HG02798 (cell line): Measurements from ENCODE around the gene GTSE1.

Experiments used
- ATAC-seq: cut with Tn5 transposase; IDR thresholded peaks from one replicate; pipeline ENCODE4 v1.9.1; 2021; ENCODE audit warnings: mild to moderate bottlenecking; ENCODE audit not compliant: unreplicated experiment, poor library complexity

GTSE1 gene

DNA sequence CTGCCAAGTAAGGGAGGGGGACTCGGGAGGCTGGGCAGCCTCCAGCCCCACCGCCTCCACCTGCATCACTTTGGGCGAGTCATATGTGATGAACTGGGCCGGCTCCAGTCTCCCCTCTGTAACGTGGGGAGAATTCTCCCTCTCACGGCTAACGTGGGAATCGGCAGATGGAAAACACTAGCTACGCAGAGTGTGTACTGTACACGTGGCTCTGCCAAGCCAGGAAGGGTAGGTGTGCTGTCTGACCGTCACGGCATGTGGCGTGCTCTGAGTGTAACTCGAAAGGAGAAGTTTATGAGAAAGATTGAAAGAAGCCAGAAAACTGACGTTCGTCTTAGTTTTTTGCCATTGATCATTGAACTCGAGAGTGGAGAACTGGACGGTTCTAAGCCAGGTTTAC lies 52.6 kb downstream of the GTSE1 start:
- no peak for ATAC-seq

DNA sequence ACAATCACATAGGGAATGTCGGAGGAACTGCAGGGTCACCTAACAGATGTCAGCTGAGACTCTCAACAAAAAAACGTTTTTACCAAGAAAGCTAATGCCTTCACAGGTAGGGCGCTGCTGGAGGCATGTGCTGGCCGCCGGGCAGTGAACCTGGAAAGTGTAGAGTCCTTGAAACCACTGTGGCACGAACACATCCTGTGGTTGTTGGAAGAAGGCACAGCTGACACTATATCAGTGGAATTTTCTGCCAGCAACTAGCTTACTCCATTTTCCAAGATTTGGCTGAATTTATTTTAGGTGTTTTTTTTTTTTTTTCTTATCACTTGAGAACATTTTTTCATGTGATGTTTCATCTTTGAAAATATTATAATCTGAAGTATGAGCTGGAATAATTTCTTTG lies 53.0 kb downstream of the GTSE1 start:
- ATAC-seq, result no peak

DNA sequence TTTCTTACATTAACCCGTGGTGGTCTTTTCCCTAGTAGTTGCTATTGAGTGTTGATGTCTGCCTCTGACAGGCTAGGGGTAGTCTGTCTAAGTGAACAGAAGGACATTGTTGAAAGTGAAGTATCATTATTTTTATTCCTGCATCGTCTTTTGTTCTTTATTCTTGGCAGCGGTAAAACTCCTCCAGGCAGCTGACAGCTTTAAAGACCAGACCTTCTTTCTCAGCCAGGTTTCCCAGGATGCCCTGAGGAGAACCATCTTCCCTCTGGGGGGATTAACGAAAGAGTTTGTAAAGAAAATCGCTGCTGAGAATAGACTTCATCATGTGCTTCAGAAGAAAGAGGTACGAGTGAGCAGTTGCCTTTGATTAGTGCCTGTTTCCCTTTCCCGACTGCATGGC lies 53.5 kb downstream of the GTSE1 start:
- no peak for ATAC-seq

DNA sequence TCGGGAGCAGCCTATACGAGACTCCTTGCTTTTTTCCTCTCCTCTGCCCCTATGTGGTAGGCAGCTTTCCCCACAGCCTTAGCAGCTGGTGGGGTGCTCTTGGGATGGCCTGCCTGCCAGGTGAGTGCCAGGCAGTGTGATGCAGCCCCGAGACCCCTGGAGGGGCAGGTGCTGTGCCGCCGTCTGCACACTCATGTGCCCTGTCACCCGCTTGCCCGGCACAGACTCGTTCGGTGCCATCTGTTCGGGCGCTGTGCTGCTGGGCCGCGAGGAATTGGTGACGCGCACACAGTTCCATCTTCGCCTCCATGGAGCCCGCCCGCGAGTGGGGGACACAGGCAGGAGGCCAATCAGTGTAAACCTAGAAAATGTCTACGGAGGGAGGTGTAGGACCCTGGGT lies 54.0 kb downstream of the GTSE1 start:
- ATAC-seq, result no peak

- no peak for ATAC-seq
Measured at GRCh38 chr22:46351131-46351735, 54.6 kb downstream of the GTSE1 start.

DNA sequence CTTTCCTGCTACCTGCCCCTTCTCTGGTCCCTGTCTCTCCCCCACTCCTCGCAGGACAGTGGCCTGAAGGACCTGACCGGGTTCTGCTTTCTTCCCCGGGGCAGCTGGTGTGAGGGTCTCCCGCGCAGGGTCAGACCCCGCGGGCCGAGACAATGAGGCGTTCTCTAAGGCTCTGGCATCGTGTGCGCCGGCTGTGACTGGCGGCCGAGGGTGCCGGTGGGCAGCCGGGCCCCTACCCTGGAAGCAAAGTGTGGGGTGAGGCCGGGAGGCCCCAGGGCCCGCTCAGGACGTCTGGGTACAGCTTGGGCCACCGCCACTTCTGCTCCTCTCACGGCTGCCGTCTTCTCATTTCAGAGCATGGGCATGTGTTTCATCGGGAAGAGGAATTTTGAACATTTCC lies 55.1 kb downstream of the GTSE1 start:
- no peak for ATAC-seq

DNA sequence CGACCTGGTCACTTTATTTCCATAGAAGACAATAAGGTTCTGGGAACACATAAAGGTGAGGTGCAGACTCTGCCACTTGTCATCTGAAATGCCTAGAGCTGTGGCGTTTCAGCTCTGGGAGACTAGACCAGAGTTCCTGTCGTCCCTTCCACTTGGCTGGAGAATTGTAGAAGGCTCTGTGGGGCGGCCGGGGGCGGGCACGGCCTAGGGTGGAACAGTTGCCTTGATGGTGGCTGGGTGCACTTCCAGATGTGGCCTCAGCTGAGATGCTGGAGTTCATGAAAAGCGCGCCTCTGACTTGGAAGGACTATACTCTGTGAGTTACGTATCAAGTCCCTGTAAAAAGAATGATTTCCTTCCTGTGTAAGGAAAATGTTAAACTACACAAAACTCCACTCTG lies 55.6 kb downstream of the GTSE1 start:
- ATAC-seq, result no peak

GRCh38 chr22:46352691-46353386 lies 56.2 kb downstream of the GTSE1 start:
- ATAC-seq, result no peak

DNA sequence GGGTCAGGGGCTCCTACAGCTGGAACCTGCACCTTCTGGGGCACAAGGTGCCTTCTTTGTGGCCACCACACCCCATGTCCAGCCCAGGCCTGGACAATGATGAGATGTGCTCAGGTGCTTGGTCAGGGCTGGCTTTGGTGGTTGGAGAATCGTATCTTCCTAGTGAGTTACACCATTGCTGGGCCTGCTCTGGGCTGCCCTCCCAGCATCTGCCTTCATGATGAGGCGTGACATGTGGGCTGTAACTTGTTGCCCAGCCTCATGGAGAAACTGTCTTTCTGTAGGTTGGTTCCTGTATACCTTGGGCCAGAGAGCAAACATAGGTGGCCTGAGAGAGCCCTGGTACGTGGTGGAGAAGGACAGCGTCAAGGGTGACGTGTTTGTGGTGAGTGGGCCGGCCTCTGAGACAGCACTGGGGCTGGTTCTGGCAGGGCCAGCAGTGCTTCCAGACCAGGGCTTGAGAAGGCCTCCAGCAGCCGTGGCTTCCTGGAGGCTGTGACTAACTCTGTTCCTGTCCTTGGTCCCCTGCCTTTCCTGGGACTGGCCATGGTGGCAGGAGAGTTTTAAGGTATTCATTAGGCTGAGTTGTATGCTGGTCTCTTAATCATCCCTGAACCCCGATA lies 56.9 kb downstream of the GTSE1 start:
- ATAC-seq, result no peak

DNA sequence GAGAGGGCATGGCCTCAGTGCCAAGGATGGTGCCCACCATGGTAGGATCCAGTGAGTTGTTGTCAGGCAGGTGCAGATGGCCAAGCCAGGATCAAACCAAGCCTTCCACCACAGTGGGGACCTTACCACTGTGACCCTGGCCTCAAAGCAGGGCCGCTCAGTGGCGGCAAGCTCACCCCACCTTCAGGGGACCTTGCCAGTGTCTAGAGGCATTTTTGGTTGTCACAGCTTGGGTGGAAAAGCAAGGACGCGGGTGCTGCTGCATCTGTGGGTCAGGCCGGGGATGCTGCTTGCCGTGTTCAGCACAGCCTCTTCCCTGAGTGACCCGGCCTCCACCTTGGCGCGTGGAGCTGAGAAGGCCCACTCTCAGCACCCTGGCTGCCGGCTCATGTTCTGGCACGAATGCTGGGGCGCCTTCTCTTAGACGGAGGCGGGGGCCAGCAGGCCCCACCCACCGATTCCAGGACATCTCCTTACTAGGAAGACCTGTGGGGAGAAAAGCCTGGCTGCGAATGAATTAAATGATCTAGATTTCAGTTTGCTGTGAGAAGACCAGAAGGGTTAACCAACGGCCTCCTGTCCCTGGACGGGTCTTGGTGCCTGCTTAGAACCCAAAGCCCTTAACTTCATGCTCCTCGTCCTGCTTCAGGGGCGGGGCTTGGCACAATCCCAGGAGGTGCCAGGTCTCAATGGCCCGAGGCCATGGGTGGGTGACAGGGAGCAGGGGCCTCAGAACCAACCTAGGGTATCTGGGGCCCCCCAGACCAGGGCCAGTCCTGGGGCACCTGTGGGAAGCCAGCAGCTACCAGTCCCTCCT lies 57.7 kb downstream of the GTSE1 start:
- ATAC-seq, result no peak

DNA sequence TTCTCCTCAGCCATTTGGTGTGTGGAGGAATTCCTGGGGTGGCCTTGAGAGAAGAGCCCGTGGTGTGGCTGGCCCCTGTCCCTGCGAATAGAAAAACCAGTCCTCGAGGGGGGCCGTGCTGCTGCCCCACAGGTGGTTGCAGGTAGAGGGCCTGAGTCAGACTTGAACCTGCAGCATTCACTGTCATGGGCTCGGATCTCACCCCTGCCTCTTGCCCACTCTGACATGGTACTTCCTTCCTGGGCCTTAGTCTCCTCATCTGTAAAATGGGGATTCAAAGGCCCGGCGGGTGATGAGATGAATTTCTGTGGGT lies 58.3 kb downstream of the GTSE1 start:
- no peak for ATAC-seq

DNA sequence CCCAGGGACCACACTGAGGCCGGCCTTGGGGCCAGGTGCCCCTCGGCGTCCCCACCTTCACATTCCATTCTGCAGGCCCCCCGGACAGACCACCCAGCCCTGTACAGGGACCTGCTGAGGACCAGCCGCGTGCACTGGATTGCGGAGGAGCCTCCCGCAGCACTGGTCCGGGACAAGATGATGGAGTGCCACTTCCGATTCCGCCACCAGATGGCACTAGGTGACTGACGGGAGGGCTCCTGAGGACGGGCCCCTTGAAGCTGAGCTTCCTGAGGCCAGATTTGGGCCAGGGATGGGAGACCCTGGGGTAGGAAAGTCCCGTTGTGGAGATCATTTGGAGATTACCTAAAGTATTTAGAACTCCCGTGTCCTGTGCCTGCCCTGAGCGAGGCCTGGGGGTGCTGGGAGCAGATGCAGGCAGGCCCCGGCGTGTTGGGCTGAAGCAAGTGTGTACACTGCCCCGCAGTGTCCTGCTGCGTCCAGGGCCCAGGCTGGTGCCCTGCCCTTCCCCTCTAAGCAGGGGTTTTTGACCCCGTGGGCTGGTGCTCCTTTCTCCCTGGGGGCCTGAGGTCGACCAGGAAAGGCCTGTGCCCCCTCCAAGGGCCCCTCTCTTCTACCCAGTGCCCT lies 58.8 kb downstream of the GTSE1 start:
- no peak for ATAC-seq

DNA sequence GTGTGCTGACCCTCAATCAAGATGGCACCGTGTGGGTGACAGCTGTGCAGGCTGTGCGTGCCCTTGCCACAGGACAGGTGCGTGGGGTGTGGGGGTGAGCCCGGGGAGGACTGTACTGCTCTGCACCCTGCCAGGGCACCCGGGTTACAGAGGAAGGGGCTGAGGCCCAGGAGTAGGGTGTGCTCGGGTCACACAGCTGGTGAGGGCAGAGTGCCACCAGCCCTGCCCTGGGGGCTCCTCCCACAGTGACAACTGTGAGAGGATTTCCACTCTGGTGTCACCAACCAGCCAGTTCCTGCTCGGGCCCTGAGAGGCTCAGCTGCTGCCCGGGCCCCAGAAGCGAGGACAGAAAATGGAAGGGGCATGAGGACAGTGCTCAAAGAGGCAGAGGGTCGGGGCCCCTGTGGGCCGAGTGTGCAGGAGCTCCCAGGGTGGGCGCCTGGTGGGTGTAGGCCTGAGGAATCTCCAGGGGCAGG lies 59.4 kb downstream of the GTSE1 start:
- no peak for ATAC-seq

DNA sequence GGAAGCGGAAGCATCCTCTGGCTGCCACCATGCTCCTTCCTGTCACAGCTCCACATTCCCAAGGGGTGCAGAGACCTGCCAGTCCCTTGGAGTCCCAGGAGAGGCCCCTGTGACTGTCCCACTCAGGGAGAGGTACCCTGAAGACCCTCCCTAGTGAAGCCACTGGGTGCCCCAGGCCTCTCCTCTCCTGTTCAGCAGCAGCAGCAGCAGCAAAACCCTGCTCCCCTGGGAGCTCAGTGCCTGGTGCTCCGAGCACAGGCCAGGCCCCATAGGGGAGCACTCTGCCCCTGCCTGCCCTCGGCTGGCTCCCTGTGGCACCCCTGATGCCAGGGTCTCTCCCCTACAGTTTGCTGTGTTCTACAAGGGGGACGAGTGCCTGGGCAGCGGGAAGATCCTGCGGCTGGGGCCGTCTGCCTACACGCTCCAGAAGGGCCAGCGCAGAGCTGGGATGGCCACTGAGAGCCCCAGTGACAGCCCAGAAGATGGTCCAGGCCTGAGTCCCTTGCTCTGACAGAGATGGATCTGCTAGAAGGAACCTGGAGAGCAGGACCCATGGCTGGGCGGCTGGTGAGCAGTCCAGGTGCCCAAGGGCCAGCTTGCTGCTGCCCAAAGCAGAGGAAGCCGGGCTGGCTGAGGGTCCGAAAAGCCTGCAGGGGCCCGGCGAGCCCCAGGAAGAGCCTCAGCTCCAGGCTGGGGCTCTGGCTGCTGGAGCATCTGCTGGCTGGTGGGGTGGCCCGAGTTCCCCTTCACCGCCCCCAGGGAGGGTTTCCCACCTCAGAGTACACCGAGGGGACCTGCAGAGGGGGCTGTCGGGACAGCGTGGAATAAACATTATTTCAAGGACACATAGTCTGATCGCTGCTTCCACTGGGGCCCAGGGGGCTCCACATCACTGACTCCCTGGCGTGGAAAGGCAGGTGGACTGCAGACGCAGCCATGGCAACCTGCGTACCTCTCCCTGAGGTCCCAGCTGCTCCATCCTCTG lies 60.1 kb downstream of the GTSE1 start:
- ATAC-seq, result no peak

DNA sequence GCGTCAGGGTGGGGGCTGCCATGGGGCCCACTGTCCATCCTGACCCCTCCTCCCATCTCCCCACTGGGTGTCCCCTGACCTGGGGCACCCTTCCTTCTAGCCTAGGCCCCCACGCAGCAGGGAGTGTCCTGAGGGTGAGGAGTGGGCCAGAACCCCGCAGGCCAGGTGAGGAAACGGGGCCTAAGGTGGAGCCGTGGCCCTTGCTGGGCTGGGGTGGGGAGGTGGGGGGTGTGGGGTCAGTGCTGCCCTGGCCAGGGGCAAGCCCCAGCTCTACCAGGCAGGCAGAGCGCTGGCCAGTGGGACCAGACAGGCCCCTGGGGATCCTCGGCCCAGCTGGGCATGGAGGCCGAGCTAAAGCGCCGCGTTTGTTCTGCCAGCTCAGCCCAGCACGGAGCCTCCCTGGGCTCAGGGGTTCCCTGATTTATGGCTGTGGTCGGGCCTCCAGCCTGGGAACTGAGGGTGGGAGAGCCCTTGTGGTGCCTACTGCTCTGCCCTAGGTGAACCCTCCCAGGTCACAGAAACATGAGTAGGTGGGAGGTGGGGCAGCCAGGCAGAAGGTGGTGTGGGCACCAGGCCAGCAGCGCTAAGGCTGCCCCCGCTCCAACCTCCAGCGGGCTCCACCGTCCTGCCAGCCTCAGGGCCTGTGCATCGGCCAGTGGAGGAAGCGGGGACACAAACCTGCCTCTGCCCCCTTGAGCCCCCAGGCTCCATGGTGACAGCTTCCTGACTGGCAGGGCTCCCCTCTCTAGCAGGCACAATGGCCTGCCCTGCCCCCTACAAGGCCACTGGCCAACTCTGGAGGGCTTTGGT lies 61.2 kb downstream of the GTSE1 start:
- no peak for ATAC-seq

DNA sequence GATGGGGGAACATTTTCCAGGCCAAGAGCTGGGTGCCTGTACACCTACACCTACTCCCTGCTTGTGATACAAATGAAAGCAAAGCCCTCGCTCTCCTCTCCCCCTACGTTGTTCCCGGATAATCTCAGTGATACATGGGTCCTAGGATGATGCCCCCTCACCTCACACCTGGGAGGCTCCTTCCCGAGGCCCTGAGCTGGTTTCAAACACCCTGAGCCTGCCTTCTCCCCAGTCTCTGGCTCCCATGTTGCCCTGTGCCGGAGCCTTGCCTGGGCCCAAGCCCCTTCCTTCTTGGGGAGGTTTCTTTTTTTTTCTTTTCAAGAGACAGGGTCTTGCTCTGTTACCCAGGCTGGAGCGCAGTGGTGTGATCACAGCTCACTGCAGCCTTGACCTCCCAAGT lies 62.1 kb downstream of the GTSE1 start:
- no peak for ATAC-seq

GRCh38 chr22:46359362-46359761 lies 62.7 kb downstream of the GTSE1 start:
- ATAC-seq, result no peak

DNA sequence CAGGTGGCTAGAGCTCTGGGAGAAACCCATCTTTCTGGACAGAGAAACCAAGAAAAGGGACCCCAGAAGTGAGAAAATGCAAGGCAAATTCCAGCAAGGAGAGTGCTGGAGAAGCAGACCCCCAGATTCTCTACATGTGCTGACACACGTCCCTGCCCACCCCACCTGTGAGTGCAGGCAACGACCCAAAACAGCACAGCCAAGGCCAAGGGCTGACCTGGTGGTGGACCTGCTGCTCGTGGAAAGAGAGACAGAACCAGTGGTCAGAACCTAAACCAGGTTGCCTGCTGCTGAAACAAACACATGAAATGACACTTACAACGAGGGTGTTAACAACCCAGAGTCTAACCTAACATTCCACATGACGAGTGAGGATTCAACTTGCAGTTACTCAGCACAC lies 63.4 kb downstream of the GTSE1 start:
- ATAC-seq, result no peak

DNA sequence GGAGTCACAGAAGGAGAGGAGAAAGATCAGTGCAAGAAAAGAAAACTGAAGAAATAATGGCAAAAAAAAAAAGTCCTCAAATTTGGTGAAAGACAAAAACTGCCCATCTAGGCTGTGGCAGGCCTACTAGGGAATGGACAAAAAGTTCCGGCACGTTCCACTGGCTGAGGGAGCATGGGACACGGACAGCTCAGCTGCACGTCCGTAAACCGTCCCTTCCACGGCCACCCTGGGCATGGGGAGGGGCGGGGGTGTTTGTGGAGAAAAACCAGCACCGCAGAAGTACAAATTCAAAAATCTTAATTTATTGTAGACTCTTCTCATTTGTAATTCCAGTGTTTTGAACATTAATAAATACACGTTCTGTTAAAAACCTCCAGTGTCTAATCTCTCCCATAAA lies 64.2 kb downstream of the GTSE1 start:
- no peak for ATAC-seq
